Pancreas (tissue), 10 donors: ENCODE measurements around the gene SLC34A2. TPM values are rescaled to one million over a fixed set of nuclear protein-coding genes. Genes with fewer than 3 reads are reported as not detected.

Source experiments
- ATAC-seq, 4 donors: fragments of 200-7000 bp; cut with Tn5 transposase; one replicate each; pipeline versions ENCODE4 v1.8.0 to v1.9.1; 2020; ENCODE audit warnings: mild to moderate bottlenecking in 4 of 4, moderate library complexity in 4 of 4
- DNase-seq, 6 donors: peaks; one replicate each; pipeline ENCODE4 v3.0.0-alpha.2; 2020
- FAIRE-seq: peaks from 2 replicates; lab custom pipeline; 2012; peaks lifted over from hg19 to GRCh38; lab: Jason Lieb, UNC
- H3K27ac ChIP-seq, 4 donors: fragments of 200-600 bp; sonication (generic); 1 replicate in 3 of 4; 2 replicates in 1 of 4; pipeline versions ENCODE4 v1.5.0 to v1.8.0; 2020
- H3K27me3 ChIP-seq, 4 donors: fragments of 200-600 bp; one replicate each; pipeline ENCODE4 v1.8.0; 2021
- H3K36me3 ChIP-seq, 3 donors: fragments of 200-600 bp; sonication (generic) in 1 of 3; one replicate each; pipeline versions ENCODE4 v1.5.0 to v1.8.0; 2020 to 2021
- H3K4me1 ChIP-seq, 3 donors: fragments of 200-600 bp; one replicate each; pipeline ENCODE4 v1.8.0; 2021
- H3K4me3 ChIP-seq, 4 donors: fragments of 200-600 bp; sonication (generic) in 2 of 4; one replicate each; pipeline versions ENCODE4 v1.5.0 to v1.8.0; 2020 to 2021
- H3K9me3 ChIP-seq, 4 donors: fragments of 200-600 bp; one replicate each; pipeline ENCODE4 v1.8.0; 2021
- CTCF ChIP-seq, 4 donors: fragments of 200-600 bp; sonication (generic) in 3 of 4; IDR thresholded peaks; one replicate each; pipeline versions ENCODE4 v1.5.0 to v1.8.0; 2021; ENCODE audit warnings: antibody characterized with exemption in 4 of 4
- WGBS, 2 donors: extraction: QIAGEN DNeasy Blood & Tissue Kit; methylation state at CpG; one replicate each; pipeline ENCODE4 v1.1.7; 2013; 5-methylcytosine and 5-hydroxymethylcytosine counted together
- intact Hi-C, 3 donors: fragments of 100-400 bp; cut with DNase I; formaldehyde crosslinking; loops; one replicate each; pipeline versions ENCODE4 v1.11.1 to v1.14.2; 2022
- polyA plus RNA-seq, 2 donors: library from polyadenylated mRNA; stranded (reverse); fragments of 200-250 nt; gene quantifications; one replicate each; pipeline ENCODE4 v1.2.3, GENCODE V29; 2013
- total RNA-seq, 6 donors: library from RNA; stranded (reverse); fragmentation: NEBNext Ultra II Directional in 4 of 6; extraction: Animal tissue kit (Norgen Biotek cat#: 25700) in 4 of 6; gene quantifications; one replicate each; pipeline versions ENCODE4 v1.2.1 to v1.2.4, GENCODE V29; 2021 to 2023
- donor health status: healthy with polysubstance abuse.
- donor health status: DM: no; HTN: no; CAD: no; lungs with moderate emphysema.
- donor health status: DM: no; HTN: no; CAD: no.
- donor health status: control.
- donor health status: control.
- donor health status: Bipolar disorder and iron deficiency.
- donor health status: DM: yes; HTN: yes; CAD: no.
- donor health status: DM: no; HTN: no; CAD: no.
- donor health status: DM: no; HTN: no; CAD: no.
- donor health status: DM: yes; HTN: yes; CAD: no.

Gene SLC34A2
- total and polyA plus RNA-seq, 8 donors, result 3.9 to 21.1 (median 7.3) TPM

GRCh38 chr4:25710637-25711036 is 55.0 kb downstream of the SLC34A2 start:
- no peak for TF ChIP-seq CTCF (IDR thresholded peaks at IDR 0.05)

GRCh38 chr4:25712611-25713010 is 57.0 kb downstream of the SLC34A2 start:
- intact Hi-C loops, result no loop called here
- 91 to 96% methylated on average over 2 of the region's 2 CpGs for WGBS, 2 donors
- H3K36me3 ChIP-seq, result no peaks in the 10 kb centered on the region
- FAIRE-seq, result no peak
- DNase-seq, result no peak
- TF ChIP-seq CTCF (IDR thresholded peaks at IDR 0.05), result no peak
- no peak for ATAC-seq
- H3K27ac ChIP-seq, result no peak overlapping the region
- no peak overlapping the region for H3K4me3 ChIP-seq
- H3K27me3 ChIP-seq, result no peaks in the 10 kb centered on the region
- no peaks in the 10 kb centered on the region for H3K4me1 ChIP-seq
- no peaks in the 10 kb centered on the region for H3K9me3 ChIP-seq

More at GRCh38 chr4:25710637-25711036, 55.0 kb downstream of the SLC34A2 start:
- Histone ChIP-seq H3K27ac (no peak overlapping the region), H3K4me3 (no peak overlapping the region), H3K9me3 (no peaks in the 10 kb centered on the region), H3K36me3 (no peaks in the 10 kb centered on the region), H3K27me3 (no peaks in the 10 kb centered on the region), H3K4me1 (no peaks in the 10 kb centered on the region)
- intact Hi-C loops, result no loop called here
- FAIRE-seq, result no peak
- ATAC-seq, result no peak
- 55 to 74% methylated on average over 3 of the region's 3 CpGs for WGBS, 2 donors
- no peak for DNase-seq

- no peaks in the 10 kb centered on the region for H3K27me3 ChIP-seq
- no peaks in the 10 kb centered on the region for H3K36me3 ChIP-seq
- 84 to 91% methylated on average over 4 of the region's 4 CpGs for WGBS, 2 donors
- ATAC-seq (no peak), FAIRE-seq (no peak), DNase-seq (no peak)
- H3K4me1 ChIP-seq, result no peaks in the 10 kb centered on the region
- intact Hi-C loops, result no loop called here
- no peak overlapping the region for H3K4me3 ChIP-seq
- no peak for TF ChIP-seq CTCF (IDR thresholded peaks at IDR 0.05)
- no peak overlapping the region for H3K27ac ChIP-seq
- H3K9me3 ChIP-seq, result no peaks in the 10 kb centered on the region
Measured at GRCh38 chr4:25713812-25714211, 58.2 kb downstream of the SLC34A2 start.

- no peaks in the 10 kb centered on the region for H3K4me1 ChIP-seq
- intact Hi-C loops, result no loop called here
- H3K27ac ChIP-seq, result no peak overlapping the region
- H3K9me3 ChIP-seq, result no peaks in the 10 kb centered on the region
- FAIRE-seq (no peak), ATAC-seq (no peak), DNase-seq (no peak)
- no peaks in the 10 kb centered on the region for H3K36me3 ChIP-seq
- WGBS, 2 donors, result 36 to 40% methylated on average over 3 of the region's 3 CpGs
- no peak overlapping the region for H3K4me3 ChIP-seq
- TF ChIP-seq CTCF (IDR thresholded peaks at IDR 0.05), result no peak
- H3K27me3 ChIP-seq, result no peaks in the 10 kb centered on the region
Measured at GRCh38 chr4:25722964-25723363, 67.3 kb downstream of the SLC34A2 start.

GRCh38 chr4:25723409-25723808 is 67.8 kb downstream of the SLC34A2 start:
- FAIRE-seq, result no peak
- WGBS, 2 donors, result 52 to 63% methylated on average over 1 of the region's 1 CpG
- no peak for TF ChIP-seq CTCF (IDR thresholded peaks at IDR 0.05)

More at GRCh38 chr4:25723409-25723808, 67.8 kb downstream of the SLC34A2 start:
- Histone ChIP-seq H3K4me1 (no peaks in the 10 kb centered on the region), H3K9me3 (no peaks in the 10 kb centered on the region), H3K4me3 (no peak overlapping the region), H3K27ac (no peak overlapping the region), H3K27me3 (no peaks in the 10 kb centered on the region), H3K36me3 (no peaks in the 10 kb centered on the region)
- peak in 1 of 4 donors; percentile 18 for ATAC-seq
- intact Hi-C loops, result no loop called here
- DNase-seq, result no peak
